Body of pancreas (tissue), 4 donors: ENCODE measurements around the gene DNAJB5.

ENCODE experiments used
- POLR2A ChIP-seq, 3 donors: fragments of 450-650 bp; IDR thresholded peaks; one replicate each; pipeline ENCODE4 v1.6.1; 2016; ENCODE audit warnings: antibody characterized with exemption in 3 of 3, mild to moderate bottlenecking in 2 of 3
- TF ChIP-seq, protein P1 (sequence below), 7 experiments: fragments of 450-650 bp in 4 of 7; fragments of 200-600 bp in 3 of 7; sonication (generic) in 3 of 7; IDR thresholded peaks; one replicate each; pipeline ENCODE4 v1.5.1; 2016 to 2019; ENCODE audit warnings: antibody characterized with exemption in 7 of 7

DNA sequence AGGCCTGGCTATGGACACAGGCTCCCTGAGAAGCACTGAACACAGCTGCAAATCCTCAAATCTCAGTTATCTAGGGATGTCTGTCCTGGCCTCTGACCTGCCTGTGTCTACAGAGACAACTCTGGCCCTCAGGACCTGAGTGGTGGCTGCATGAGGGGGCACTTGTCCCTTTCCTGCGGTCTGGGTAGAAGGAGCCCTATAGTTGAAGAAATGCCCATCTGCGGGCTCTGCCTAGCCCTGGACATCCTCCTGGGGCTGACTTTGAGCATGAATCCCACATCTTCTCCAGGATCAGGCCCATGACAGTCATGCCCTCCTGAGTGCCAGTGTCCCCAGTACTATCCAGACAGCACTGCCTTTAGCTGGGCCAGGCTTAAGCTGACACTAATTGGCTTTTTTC lies 10.0 kb downstream of the DNAJB5 start:
- TF ChIP-seq POLR2A (IDR thresholded peaks at IDR 0.05): no peak
- TF ChIP-seq, protein P1, sequence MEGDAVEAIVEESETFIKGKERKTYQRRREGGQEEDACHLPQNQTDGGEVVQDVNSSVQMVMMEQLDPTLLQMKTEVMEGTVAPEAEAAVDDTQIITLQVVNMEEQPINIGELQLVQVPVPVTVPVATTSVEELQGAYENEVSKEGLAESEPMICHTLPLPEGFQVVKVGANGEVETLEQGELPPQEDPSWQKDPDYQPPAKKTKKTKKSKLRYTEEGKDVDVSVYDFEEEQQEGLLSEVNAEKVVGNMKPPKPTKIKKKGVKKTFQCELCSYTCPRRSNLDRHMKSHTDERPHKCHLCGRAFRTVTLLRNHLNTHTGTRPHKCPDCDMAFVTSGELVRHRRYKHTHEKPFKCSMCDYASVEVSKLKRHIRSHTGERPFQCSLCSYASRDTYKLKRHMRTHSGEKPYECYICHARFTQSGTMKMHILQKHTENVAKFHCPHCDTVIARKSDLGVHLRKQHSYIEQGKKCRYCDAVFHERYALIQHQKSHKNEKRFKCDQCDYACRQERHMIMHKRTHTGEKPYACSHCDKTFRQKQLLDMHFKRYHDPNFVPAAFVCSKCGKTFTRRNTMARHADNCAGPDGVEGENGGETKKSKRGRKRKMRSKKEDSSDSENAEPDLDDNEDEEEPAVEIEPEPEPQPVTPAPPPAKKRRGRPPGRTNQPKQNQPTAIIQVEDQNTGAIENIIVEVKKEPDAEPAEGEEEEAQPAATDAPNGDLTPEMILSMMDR (IDR thresholded peaks at IDR 0.05): no peak
